ENCODE data around the gene TMEM53. TPM values are rescaled to one million over a fixed set of nuclear protein-coding genes. Genes with fewer than 3 reads are reported as not detected.
A peak's percentile ranks its signal among the peaks of the same experiment; 100 is the strongest.

Gene TMEM53
- total RNA-seq, 1 experiment from 2014 or later, result 3.3 TPM

GRCh38 chr1:44721485-44722361, 47.4 kb upstream of the TMEM53 start:
- H3K4me3 ChIP-seq (ENCODE audit: low read depth, low read length, poor library complexity, severe bottlenecking), result no peak overlapping the region
- TF ChIP-seq EZH2 (IDR thresholded peaks at IDR 0.05; ENCODE audit: borderline replicate concordance, low read depth, low read length, poor library complexity, severe bottlenecking), result no peak
- TF ChIP-seq, protein P1, sequence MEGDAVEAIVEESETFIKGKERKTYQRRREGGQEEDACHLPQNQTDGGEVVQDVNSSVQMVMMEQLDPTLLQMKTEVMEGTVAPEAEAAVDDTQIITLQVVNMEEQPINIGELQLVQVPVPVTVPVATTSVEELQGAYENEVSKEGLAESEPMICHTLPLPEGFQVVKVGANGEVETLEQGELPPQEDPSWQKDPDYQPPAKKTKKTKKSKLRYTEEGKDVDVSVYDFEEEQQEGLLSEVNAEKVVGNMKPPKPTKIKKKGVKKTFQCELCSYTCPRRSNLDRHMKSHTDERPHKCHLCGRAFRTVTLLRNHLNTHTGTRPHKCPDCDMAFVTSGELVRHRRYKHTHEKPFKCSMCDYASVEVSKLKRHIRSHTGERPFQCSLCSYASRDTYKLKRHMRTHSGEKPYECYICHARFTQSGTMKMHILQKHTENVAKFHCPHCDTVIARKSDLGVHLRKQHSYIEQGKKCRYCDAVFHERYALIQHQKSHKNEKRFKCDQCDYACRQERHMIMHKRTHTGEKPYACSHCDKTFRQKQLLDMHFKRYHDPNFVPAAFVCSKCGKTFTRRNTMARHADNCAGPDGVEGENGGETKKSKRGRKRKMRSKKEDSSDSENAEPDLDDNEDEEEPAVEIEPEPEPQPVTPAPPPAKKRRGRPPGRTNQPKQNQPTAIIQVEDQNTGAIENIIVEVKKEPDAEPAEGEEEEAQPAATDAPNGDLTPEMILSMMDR (conservative IDR thresholded peaks at IDR 0.05; ENCODE audit: low read depth, low read length), result no peak; the same call in 1 of the 2 replicates
- H3K27ac ChIP-seq (ENCODE audit: low read depth, low read length, poor library complexity, severe bottlenecking), result peak overlapping the region; percentile 95
- intact Hi-C loops (cut with micrococcal nuclease; ENCODE audit: unreplicated experiment), result loop anchor here (1.0 kb wide), 1 partner anchor 9 kb away; no protein-coding TSS in a partner anchor
- H3K27me3 ChIP-seq (replicated peaks; ENCODE audit: insufficient read depth, low read depth, low read length, poor library complexity), result no peaks in the 10 kb centered on the region
- ChIA-PET POLR2A (ENCODE audit: low non-redundant PET) (interaction anchor here (0.5 to 1.7 kb wide), 9 partner anchors 9 to 1072 kb away, joined by 3 to 45 read pairs (median 7); partner anchors contain the start of genes ARMH1, RNU5D-1 and TMEM53), CTCF (interaction anchor here (0.7 to 1.6 kb wide), 2 partner anchors 9 kb away, joined by 4 to 7 read pairs; partner anchors contain the start of gene RNU5D-1)
- BruUV-seq (replicated peaks), result TSS peak; percentile 99
- no peaks in the 10 kb centered on the region for H3K9me3 ChIP-seq (ENCODE audit: low read depth, low read length, poor library complexity, severe bottlenecking)
- H3K4me1 ChIP-seq (ENCODE audit: insufficient read depth, low read length, poor library complexity, severe bottlenecking), result peaks cover 3% of the 10 kb centered on the region
- no peaks in the 10 kb centered on the region for H3K36me3 ChIP-seq (ENCODE audit: insufficient read depth, low read length, poor library complexity, severe bottlenecking)
- peak; percentile 98 for DNase-seq (ENCODE audit: low spot score)

- POLR2A ChIA-PET (ENCODE audit: low non-redundant PET), result interaction anchor here (0.6 kb wide), 1 partner anchor 98 kb away, joined by 8 read pairs; no protein-coding TSS in a partner anchor
- DNase-seq (ENCODE audit: low spot score), result peak; percentile 42
- Histone ChIP-seq H3K27ac (ENCODE audit: low read depth, low read length, poor library complexity, severe bottlenecking) (no peak overlapping the region), H3K36me3 (ENCODE audit: insufficient read depth, low read length, poor library complexity, severe bottlenecking) (no peaks in the 10 kb centered on the region), H3K27me3 (replicated peaks; ENCODE audit: insufficient read depth, low read depth, low read length, poor library complexity) (no peaks in the 10 kb centered on the region), H3K9me3 (ENCODE audit: low read depth, low read length, poor library complexity, severe bottlenecking) (no peaks in the 10 kb centered on the region), H3K4me3 (ENCODE audit: low read depth, low read length, poor library complexity, severe bottlenecking) (no peak overlapping the region), H3K4me1 (ENCODE audit: insufficient read depth, low read length, poor library complexity, severe bottlenecking) (peaks cover 3% of the 10 kb centered on the region)
- CTCF ChIA-PET, result no interaction called here
- intact Hi-C loops (cut with micrococcal nuclease; ENCODE audit: unreplicated experiment), result no loop called here
- TF ChIP-seq EZH2 (IDR thresholded peaks at IDR 0.05; ENCODE audit: borderline replicate concordance, low read depth, low read length, poor library complexity, severe bottlenecking), result no peak
- TF ChIP-seq, protein P1 (conservative IDR thresholded peaks at IDR 0.05; ENCODE audit: low read depth, low read length), result no peak
- BruUV-seq (replicated peaks), result no TSS peak
These were observed 46.0 kb upstream of the TMEM53 start for GRCh38 chr1:44720281-44720680.

- H3K36me3 ChIP-seq (ENCODE audit: insufficient read depth, low read length, poor library complexity, severe bottlenecking), result no peaks in the 10 kb centered on the region
- POLR2A ChIA-PET (ENCODE audit: low non-redundant PET), result interaction anchor here (0.6 to 0.7 kb wide), 2 partner anchors 15 to 20 kb away, joined by 3 to 5 read pairs; no protein-coding TSS in a partner anchor
- no peak for DNase-seq (ENCODE audit: low spot score)
- H3K9me3 ChIP-seq (ENCODE audit: low read depth, low read length, poor library complexity, severe bottlenecking), result no peaks in the 10 kb centered on the region
- CTCF ChIA-PET, result no interaction called here
- intact Hi-C loops (cut with micrococcal nuclease; ENCODE audit: unreplicated experiment), result no loop called here
- no TSS peak for BruUV-seq (replicated peaks)
- TF ChIP-seq EZH2 (IDR thresholded peaks at IDR 0.05; ENCODE audit: borderline replicate concordance, low read depth, low read length, poor library complexity, severe bottlenecking), result no peak
- TF ChIP-seq, protein P1 (conservative IDR thresholded peaks at IDR 0.05; ENCODE audit: low read depth, low read length), result no peak
- no peaks in the 10 kb centered on the region for H3K27me3 ChIP-seq (replicated peaks; ENCODE audit: insufficient read depth, low read depth, low read length, poor library complexity)
- no peak overlapping the region for H3K27ac ChIP-seq (ENCODE audit: low read depth, low read length, poor library complexity, severe bottlenecking)
- peaks cover 3% of the 10 kb centered on the region for H3K4me1 ChIP-seq (ENCODE audit: insufficient read depth, low read length, poor library complexity, severe bottlenecking)
- H3K4me3 ChIP-seq (ENCODE audit: low read depth, low read length, poor library complexity, severe bottlenecking), result no peak overlapping the region
These were observed 45.0 kb upstream of the TMEM53 start for GRCh38 chr1:44719318-44719717.
